A549 (cell line): ENCODE data around the gene ZNF630. TPM values are rescaled to one million over a fixed set of nuclear protein-coding genes. Genes with fewer than 3 reads are reported as not detected.

Experiments
- ATAC-seq, 2 experiments: fragments of 200-7000 bp in 1 of 2; fragments of >200 bp in 1 of 2; cut with Nextera tagmentation in 1 of 2; cut with Tn5 transposase in 1 of 2; 3 replicates each; pipeline versions ENCODE4 v1.8.0 to v1.9.1; 2018 to 2020; ENCODE audit warnings: mild to moderate bottlenecking in 1 of 2, moderate library complexity in 1 of 2
- CTCF ChIA-PET: fragments of 300-600 bp; sonication (Branson Sonifier 250); formaldehyde crosslinking; extraction: SDS; loops from one replicate; lab custom pipeline; 2021; ENCODE audit warnings: antibody characterized with exemption, inconsistent platforms; lab: Yijun Ruan, JAX
- POLR2A ChIA-PET: fragments of 350-600 bp; formaldehyde crosslinking; extraction: SDS; loops from one replicate; lab custom pipeline; 2021; ENCODE audit warnings: antibody characterized with exemption, inconsistent platforms; lab: Yijun Ruan, JAX
- DNase-seq, 2 experiments: peaks; one replicate each; pipeline versions ENCODE4 v3.0.0 to v3.0.0-alpha.2; 2011 to 2016; ENCODE audit warnings: low read depth in 1 of 2, low spot score in 1 of 2
- FAIRE-seq: peaks from 2 replicates; lab custom pipeline; 2011; peaks lifted over from hg19 to GRCh38; lab: Jason Lieb, UNC
- H3K27ac ChIP-seq, 2 experiments: fragments of >200 bp; sonication (Bioruptor Twin); formaldehyde crosslinking; 3 replicates each; pipeline ENCODE4 v1.5.1; 2016 to 2017
- H3K4me1 ChIP-seq: fragments of >200 bp; sonication (Bioruptor Twin); formaldehyde crosslinking; 3 replicates; pipeline ENCODE4 v1.6.1; 2016
- H3K4me2 ChIP-seq: fragments of >200 bp; sonication (Bioruptor Twin); formaldehyde crosslinking; 3 replicates; pipeline ENCODE4 v1.6.1; 2016
- H3K4me3 ChIP-seq: fragments of >200 bp; sonication (Bioruptor Twin); formaldehyde crosslinking; 3 replicates; pipeline ENCODE4 v1.5.1; 2016
- H3K9me3 ChIP-seq: fragments of >200 bp; sonication (Bioruptor Twin); formaldehyde crosslinking; 3 replicates; pipeline ENCODE4 v1.6.1; 2016
- CEBPB ChIP-seq, 2 experiments: fragments of >200 bp in 1 of 2; sonication (Bioruptor Twin) in 1 of 2; formaldehyde crosslinking in 1 of 2; IDR thresholded peaks; 2 replicates each; pipeline ENCODE4 v1.6.1; 2012 to 2016
- CHD2 ChIP-seq: fragments of 150-350 bp; IDR thresholded peaks from 2 replicates; pipeline ENCODE4 v1.6.1; 2014; ENCODE audit warnings: low read length; ENCODE audit not compliant: partially characterized antibody
- CHD4 ChIP-seq: fragments of 200-600 bp; sonication (generic); IDR thresholded peaks from 2 replicates; pipeline ENCODE4 v1.6.1; 2016; ENCODE audit warnings: antibody characterized with exemption, mild to moderate bottlenecking, borderline replicate concordance
- EHF ChIP-seq: fragments of 250-450 bp; sonication (Bioruptor Pico); IDR thresholded peaks from 2 replicates; pipeline ENCODE4 v1.5.0; 2020; ENCODE audit warnings: mild to moderate bottlenecking
- FOSL2 ChIP-seq, 2 experiments: fragments of 450-650 bp in 1 of 2; fragments of >200 bp in 1 of 2; sonication (Bioruptor Twin) in 1 of 2; formaldehyde crosslinking; IDR thresholded peaks; 2 replicates each; pipeline versions ENCODE4 v1.5.0 to v1.6.1; 2016 to 2020; ENCODE audit warnings: mild to moderate bottlenecking in 1 of 2, moderate library complexity in 1 of 2
- HDAC2 ChIP-seq: fragments of 200-600 bp; sonication (generic); IDR thresholded peaks from 2 replicates; pipeline ENCODE4 v1.6.1; 2016
- HEYL ChIP-seq: fragments of 250-450 bp; sonication (Bioruptor Pico); IDR thresholded peaks from 2 replicates; pipeline ENCODE4 v1.8.0; 2021; ENCODE audit warnings: mild to moderate bottlenecking, moderate library complexity
- HOXA7 ChIP-seq: fragments of 250-450 bp; sonication (Bioruptor Pico); IDR thresholded peaks from 2 replicates; pipeline ENCODE4 v1.5.0; 2020; ENCODE audit warnings: mild to moderate bottlenecking, moderate library complexity
- KDM5A ChIP-seq: fragments of 200-600 bp; sonication (generic); IDR thresholded peaks from 2 replicates; pipeline ENCODE4 v1.6.1; 2016; ENCODE audit warnings: antibody characterized with exemption, mild to moderate bottlenecking
- MAZ ChIP-seq: fragments of 150-350 bp; IDR thresholded peaks from 2 replicates; pipeline ENCODE4 v1.6.1; 2014; ENCODE audit warnings: antibody characterized with exemption, low read depth, low read length, borderline replicate concordance
- NPAS2 ChIP-seq: fragments of 250-450 bp; sonication (Bioruptor Pico); IDR thresholded peaks from 2 replicates; pipeline ENCODE4 v1.8.0; 2022; ENCODE audit warnings: mild to moderate bottlenecking, moderate library complexity, borderline replicate concordance
- RCOR1 ChIP-seq: fragments of 150-350 bp; IDR thresholded peaks from 2 replicates; pipeline ENCODE4 v1.6.1; 2014; ENCODE audit warnings: antibody characterized with exemption, low read length, low read depth
- RFX5 ChIP-seq: fragments of 450-650 bp; IDR thresholded peaks from 2 replicates; pipeline ENCODE4 v1.7.1; 2014; ENCODE audit warnings: antibody characterized with exemption, mild to moderate bottlenecking, moderate library complexity
- TFCP2L1 ChIP-seq: fragments of 250-450 bp; sonication (Bioruptor Pico); IDR thresholded peaks from 2 replicates; pipeline ENCODE4 v1.5.0; 2021; ENCODE audit warnings: mild to moderate bottlenecking
- ZC3H11A ChIP-seq: fragments of 450-650 bp; IDR thresholded peaks from 2 replicates; pipeline ENCODE4 v1.6.1; 2014; ENCODE audit warnings: antibody characterized with exemption, mild to moderate bottlenecking
- WGBS: methylation state at CpG from one replicate; pipeline ENCODE4 v1.1.6; 2017; ENCODE audit errors: missing lambda C conversion rate; 5-methylcytosine and 5-hydroxymethylcytosine counted together
- polyA plus RNA-seq, 4 experiments: library from polyadenylated mRNA; depleted of rRNA in 3 of 4; stranded (reverse); fragments of >200 nt; fragmentation: RNase III in 1 of 4; extraction: RNeasy Plus Mini Kit Qiagen cat#74134 plus additional on column Dnase treatment in 1 of 4; gene quantifications; 2 replicates in 3 of 4; 3 replicates in 1 of 4; pipeline ENCODE4 v1.2.3, GENCODE V29; 2011 to 2017
- TF ChIP-seq, protein P1 (sequence below): fragments of >200 bp; sonication (Bioruptor Twin); formaldehyde crosslinking; IDR thresholded peaks from 2 replicates; pipeline ENCODE4 v1.6.1; 2016
- TF ChIP-seq, protein P2 (sequence below): fragments of >200 bp; sonication (Bioruptor Twin); formaldehyde crosslinking; IDR thresholded peaks from 3 replicates; pipeline ENCODE4 v1.6.1; 2016
- TF ChIP-seq, protein P3 (sequence below): IDR thresholded peaks from 2 replicates; pipeline ENCODE4 v1.6.1; 2012; ENCODE audit warnings: low read depth, borderline replicate concordance
- TF ChIP-seq, protein P4 (sequence below): IDR thresholded peaks from 2 replicates; pipeline ENCODE4 v1.6.1; 2012
- TF ChIP-seq, protein P5 (sequence below): fragments of 450-650 bp; IDR thresholded peaks from 2 replicates; pipeline ENCODE4 v1.6.1; 2014; ENCODE audit warnings: antibody characterized with exemption

ZNF630 gene
- polyA plus RNA-seq, 2 of the 4 experiments (the other 2 are of a cell fraction), result 0.58 to 0.88 TPM

DNA sequence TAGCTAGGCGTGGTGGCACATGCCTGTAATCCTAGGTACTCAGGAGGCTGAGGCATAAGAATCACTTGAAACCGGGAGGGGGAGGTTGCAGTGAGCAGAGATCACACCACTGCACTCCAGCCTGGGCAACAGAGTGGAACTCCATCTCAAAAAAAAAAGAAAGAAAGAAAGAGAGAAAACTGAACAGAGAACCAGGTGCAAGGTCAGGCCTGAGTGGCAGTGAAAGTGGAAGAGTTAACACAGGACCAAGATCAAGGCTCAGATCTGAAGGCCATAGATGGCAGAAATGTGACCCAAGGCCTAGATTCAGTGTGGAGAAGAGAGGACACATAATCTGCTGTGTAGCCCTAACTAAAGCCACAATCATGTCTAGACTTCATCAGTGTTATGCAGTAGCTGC lies 4.9 kb upstream of the ZNF630 start:
- 21% methylated on average over 2 of the region's 2 CpGs for WGBS
- DNase-seq (no peak), ATAC-seq (no peak), FAIRE-seq (no peak)
- TF ChIP-seq MAZ (no peak), HEYL (CRISPR knock-in tag) (no peak), TFCP2L1 (no peak), CEBPB (IDR thresholded peaks at IDR 0.05) (no peak), KDM5A (no peak), EHF (CRISPR knock-in tag) (no peak)
- TF ChIP-seq, protein P1, sequence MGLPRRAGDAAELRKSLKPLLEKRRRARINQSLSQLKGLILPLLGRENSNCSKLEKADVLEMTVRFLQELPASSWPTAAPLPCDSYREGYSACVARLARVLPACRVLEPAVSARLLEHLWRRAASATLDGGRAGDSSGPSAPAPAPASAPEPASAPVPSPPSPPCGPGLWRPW, result no peak
- Histone ChIP-seq H3K9me3 (no peaks in the 10 kb centered on the region), H3K4me2 (no peak overlapping the region), H3K4me1 (no peaks in the 10 kb centered on the region), H3K27ac (no peak overlapping the region), H3K4me3 (no peak overlapping the region)
- CTCF ChIA-PET, result no interaction called here
- POLR2A ChIA-PET, result no interaction called here

DNA sequence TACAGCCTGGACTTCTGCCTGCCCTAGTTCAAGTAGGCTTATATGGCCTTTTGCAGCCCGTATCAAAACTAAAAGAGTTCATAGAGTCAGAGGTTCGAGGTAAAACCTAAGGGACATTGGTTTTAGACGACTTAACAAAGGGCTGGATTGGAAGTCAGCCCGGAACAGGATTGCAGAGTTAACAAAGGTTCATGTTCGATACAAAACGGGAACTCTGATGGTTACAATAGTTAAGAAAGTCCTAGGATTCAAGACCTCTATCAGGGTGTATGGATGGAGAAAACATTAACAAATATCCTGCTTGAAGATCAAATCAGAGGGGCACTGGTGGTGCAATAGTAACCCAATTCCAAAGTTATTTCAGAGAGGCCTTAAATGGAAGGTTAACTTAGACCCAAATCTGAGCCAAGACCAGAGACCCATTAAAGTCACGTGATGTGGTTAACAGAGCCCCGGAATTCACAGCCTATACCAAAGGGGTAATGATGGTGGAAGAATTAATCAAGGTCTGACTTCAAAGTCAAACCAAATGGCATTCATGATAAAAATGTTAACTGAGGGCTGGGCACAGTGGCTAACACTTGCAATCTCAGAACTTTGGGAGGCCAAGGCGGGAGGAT lies 656 bp upstream of the ZNF630 start:
- Histone ChIP-seq H3K4me2 (peak overlapping the region; percentile 70), H3K27ac (peak overlapping the region in 1 of 2 experiments; percentile 93; a peak in 3 of 6 replicates), H3K4me3 (peak overlapping the region; percentile 53; the same call in 2 of the 3 replicates), H3K4me1 (no peaks in the 10 kb centered on the region), H3K9me3 (0 out of 3 replicates have a peak, but pooled peaks cover 3% of the 10 kb centered on the region)
- TF ChIP-seq, protein P1, result no peak
- TF ChIP-seq HDAC2 (no peak), RFX5 (no peak), HEYL (CRISPR knock-in tag) (no peak), CHD4 (no peak), FOSL2 (IDR thresholded peaks at IDR 0.05) (no peak), FOSL2 (CRISPR knock-in tag; IDR thresholded peaks at IDR 0.05) (no peak), RCOR1 (no peak), ZC3H11A (no peak), TFCP2L1 (no peak), CHD2 (no peak), NPAS2 (CRISPR knock-in tag) (no peak), HOXA7 (CRISPR knock-in tag) (no peak)
- TF ChIP-seq, protein P2, sequence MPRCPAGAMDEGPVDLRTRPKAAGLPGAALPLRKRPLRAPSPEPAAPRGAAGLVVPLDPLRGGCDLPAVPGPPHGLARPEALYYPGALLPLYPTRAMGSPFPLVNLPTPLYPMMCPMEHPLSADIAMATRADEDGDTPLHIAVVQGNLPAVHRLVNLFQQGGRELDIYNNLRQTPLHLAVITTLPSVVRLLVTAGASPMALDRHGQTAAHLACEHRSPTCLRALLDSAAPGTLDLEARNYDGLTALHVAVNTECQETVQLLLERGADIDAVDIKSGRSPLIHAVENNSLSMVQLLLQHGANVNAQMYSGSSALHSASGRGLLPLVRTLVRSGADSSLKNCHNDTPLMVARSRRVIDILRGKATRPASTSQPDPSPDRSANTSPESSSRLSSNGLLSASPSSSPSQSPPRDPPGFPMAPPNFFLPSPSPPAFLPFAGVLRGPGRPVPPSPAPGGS, result no peak
- TF ChIP-seq, protein P3, sequence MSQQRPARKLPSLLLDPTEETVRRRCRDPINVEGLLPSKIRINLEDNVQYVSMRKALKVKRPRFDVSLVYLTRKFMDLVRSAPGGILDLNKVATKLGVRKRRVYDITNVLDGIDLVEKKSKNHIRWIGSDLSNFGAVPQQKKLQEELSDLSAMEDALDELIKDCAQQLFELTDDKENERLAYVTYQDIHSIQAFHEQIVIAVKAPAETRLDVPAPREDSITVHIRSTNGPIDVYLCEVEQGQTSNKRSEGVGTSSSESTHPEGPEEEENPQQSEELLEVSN, result no peak
- TF ChIP-seq, protein P4, sequence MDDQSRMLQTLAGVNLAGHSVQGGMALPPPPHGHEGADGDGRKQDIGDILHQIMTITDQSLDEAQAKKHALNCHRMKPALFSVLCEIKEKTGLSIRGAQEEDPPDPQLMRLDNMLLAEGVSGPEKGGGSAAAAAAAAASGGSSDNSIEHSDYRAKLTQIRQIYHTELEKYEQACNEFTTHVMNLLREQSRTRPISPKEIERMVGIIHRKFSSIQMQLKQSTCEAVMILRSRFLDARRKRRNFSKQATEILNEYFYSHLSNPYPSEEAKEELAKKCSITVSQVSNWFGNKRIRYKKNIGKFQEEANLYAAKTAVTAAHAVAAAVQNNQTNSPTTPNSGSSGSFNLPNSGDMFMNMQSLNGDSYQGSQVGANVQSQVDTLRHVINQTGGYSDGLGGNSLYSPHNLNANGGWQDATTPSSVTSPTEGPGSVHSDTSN, result no peak
- TF ChIP-seq, protein P5, sequence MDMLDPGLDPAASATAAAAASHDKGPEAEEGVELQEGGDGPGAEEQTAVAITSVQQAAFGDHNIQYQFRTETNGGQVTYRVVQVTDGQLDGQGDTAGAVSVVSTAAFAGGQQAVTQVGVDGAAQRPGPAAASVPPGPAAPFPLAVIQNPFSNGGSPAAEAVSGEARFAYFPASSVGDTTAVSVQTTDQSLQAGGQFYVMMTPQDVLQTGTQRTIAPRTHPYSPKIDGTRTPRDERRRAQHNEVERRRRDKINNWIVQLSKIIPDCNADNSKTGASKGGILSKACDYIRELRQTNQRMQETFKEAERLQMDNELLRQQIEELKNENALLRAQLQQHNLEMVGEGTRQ, result no peak
- no peak for ATAC-seq
- FAIRE-seq, result no peak
- no peak for DNase-seq
- ChIA-PET CTCF (interaction anchor here (1.9 kb wide), 1 partner anchor 12 kb away, joined by 5 read pairs; no protein-coding TSS in a partner anchor), POLR2A (no interaction called here)
- WGBS, result 68% methylated on average over 9 of the region's 9 CpGs
